HG03045 (cell line): ENCODE measurements around the gene DUSP3.
"Not testable (repeated sequence)": the region's sequence is repeated elsewhere in the genome, so short reads cannot be mapped to it uniquely, and the experiment has no call there.

ENCODE experiments used
- ATAC-seq: cut with Tn5 transposase; IDR thresholded peaks from one replicate; pipeline ENCODE4 v1.9.1; 2021; ENCODE audit warnings: mild to moderate bottlenecking, moderate library complexity; ENCODE audit not compliant: unreplicated experiment

Gene DUSP3

DNA sequence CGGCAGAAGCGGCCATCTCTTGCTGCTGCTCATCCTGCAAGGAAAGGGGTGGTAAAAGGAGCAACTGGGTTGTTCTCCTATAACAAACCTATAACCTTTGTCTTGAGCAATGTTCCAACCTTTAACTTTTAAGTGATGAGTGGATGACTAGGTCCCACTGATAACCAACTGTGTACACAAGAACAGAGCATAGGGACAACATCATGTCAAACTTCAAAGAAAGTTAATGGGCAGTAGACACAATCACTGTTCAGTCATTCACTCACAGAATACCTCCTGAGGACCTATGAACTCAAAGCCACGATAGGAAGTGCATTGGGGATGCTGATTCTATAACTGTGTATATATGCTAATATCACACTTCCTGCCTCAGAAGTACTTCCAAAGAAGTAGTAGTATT is 23.1 kb upstream of the DUSP3 start:
- no peak for ATAC-seq

DNA sequence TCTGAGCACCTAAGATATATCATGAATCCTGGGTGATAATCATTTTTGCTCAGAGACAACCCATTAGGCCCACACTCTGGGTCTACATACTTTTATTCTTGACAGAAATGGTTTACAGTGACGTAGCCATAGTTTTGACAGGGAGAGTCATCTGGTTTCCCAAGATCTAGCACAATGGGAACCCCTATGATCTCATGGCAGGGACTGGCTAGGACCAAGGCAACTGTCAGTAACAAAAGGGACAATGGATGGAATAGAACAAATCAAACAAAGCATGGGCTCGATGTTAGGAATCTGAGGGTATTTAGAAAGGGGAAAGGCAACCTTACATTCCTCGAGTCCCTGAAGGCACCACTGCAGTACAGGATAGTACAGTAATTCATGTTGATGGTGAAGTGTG is 22.0 kb upstream of the DUSP3 start:
- no peak for ATAC-seq

DNA sequence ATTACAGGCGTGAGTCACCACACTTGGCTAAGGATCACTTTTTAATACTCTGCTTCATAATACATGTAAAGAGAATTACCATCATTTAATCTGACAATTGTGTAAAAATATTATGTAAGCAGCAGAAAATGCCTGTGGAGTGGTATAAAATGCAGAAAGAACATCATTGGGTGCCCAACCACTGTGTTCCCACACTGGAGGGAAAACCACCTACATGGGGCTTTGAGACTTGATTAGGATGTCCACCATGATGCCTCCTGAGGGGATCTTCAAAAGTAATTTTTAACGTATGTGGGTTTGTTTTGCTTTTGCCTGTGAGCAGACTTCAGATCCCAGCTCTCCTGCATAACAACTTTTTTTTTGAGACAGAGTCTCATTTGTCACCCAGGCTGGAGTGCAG is 20.3 kb upstream of the DUSP3 start:
- no peak for ATAC-seq

DNA sequence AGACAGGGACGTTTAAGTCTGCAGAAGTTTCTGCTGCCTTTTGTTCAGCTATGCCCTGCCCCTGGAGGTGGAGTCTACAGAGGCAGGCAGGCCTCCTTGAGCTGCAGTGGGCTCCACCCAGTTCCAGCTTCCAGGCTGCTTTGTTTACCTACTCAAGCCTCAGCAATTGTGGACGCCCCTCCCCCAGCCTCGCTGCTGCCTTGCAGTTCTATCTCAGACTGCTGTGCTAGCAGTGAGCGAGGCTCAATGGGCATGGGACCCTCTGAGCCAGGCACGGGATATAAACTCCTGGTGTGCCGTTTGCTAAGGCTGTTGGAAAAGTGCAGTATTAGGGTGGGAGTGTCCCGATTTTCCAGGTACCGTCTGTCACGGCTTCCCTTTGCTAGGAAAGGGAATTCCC is 19.2 kb upstream of the DUSP3 start:
- ATAC-seq, result not testable (repeated sequence)

DNA sequence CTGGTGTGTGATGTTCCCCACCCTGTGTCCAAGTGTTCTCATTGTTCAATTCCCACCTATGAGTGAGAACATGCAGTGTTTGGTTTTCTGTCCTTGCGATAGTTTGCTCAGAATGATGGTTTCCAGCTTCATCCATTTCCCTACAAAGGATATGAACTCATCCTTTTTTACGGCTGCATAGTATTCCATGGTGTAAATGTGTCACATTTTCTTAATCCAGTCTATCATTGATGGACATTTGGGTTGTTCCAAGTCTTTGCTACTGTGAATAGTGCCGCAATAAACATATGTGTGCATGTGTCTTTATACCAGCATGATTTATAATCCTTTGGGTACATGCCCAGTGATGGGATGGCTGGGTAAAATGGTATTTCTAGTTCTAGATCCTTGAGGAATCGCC is 13.9 kb upstream of the DUSP3 start:
- ATAC-seq, result not testable (repeated sequence)

DNA sequence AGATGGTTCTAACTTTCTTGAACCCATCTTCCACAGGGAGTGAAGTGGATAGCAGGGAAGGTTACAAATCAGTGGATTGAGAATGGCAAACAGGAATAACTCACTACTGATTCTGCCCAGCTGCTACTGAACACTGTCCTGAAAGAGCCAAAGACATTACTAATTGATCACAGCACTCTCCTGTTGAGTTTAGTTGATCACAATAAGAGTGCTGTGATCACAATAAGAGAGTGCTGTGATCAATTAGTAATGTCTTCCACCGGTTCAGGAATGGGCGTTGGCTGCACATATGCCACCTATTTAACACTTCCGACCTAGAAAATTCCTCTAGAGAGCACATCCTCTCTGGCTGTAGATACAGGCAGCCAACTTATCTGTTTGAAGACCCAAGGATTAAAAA is 12.8 kb upstream of the DUSP3 start:
- ATAC-seq, result no peak

DNA sequence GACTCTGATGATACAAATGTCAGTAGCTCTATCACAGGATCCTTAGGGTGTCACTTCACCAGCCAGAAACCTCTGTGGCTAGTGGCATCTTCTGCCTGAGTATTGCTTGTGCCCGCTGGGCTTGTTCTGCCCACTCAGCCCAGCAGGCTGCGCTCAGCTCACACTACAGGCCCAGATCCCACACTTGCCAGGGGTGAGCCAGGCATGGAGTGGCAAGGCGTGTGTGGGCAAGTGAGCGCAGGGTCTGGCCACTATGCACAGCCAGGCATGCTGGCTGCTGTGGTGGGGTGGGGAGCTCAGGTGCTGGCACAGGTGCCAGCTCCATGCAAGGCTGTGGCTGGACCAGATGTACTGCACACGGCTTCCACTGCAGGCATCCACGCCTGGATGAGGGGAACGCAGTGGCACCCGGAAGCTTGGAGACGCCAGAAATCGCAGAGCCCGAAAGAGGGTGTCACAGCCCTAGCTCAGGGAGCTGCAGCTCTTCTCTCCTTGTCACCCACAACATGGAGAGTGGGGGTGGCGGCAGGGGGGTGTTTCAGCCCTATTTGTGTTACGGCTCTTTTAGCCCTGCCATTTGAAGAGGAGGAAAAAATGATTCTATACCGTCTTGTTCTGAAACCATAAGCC is 11.6 kb upstream of the DUSP3 start:
- no peak for ATAC-seq

DNA sequence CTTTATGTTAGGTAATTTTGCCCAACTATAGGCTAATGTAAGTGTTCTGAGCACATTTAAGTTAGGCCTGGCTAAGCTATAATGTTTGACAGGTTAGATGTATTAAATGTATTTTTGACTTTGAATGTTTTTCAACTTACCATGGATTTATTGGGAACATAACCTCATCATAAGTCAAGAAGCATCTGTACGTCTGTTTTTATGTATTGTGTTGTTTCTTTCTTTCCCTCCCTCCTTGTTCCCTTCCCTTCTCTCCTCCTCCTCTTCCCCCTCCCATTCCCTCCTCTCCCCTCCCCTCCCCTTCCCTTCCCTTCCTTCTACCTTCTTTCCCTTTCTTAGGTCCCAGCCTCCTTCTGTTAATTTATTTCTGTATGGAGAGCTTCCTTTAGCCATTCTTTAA is 10.7 kb upstream of the DUSP3 start:
- no peak for ATAC-seq

DNA sequence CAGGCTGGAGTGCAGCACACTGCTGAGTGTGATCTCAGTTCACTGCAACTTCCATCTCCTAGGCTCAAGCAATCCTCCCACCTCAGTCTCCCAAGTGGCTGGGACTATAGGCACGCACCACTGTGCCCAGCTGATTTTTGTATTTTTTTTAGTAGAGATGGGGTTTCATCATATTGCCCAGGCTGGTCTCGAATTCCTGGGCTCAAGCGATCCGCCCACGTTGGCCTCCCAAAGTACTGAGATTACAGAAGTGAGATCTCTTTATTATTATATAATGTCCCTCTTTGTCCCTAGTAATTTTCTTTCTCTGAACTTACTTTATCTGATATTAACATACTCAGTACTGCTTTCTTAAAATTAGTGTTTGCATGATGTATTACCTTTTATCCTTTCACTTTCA is 9.8 kb upstream of the DUSP3 start:
- ATAC-seq, result no peak

DNA sequence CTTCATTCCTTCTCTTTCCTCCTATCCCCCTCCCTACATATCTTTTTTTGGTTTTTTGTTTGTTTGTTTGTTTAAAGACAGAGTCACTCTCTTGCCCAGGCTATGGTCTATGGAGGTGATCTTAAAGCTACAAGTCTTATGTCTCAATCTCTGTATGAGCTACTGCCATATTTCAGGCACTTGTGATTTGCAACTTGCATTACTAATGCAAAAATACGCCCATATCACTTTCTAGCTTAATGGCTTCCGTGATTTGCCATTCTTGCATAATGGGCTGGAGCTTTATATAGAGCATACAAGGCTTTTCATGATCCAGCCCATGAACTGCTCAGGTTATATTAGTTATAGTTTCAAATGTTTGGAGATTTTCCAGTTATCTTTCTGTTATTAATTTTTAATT is 9.0 kb upstream of the DUSP3 start:
- no peak for ATAC-seq

DNA sequence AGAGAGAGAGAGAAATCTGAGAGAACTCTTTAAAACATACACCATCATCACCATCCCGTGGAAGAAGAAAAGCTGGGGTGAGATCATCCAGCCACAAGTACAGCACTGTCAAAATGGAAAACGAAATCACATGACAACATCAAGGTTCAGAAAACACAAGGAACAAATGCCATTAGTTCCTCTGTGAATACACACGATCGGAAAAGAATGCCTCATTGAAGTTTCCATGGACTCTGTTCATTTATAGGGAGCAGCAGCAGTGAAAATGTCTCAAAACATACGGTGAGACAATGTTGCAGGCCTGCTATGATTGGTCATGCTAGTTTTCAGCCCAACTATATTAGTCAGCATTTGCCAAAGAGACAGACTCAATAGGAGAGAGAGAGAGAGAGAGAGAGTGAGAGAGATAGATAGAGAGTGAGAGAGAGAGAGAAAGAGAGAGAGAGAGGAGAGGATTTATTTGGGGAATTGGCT is 5.9 kb upstream of the DUSP3 start:
- ATAC-seq, result no peak

DNA sequence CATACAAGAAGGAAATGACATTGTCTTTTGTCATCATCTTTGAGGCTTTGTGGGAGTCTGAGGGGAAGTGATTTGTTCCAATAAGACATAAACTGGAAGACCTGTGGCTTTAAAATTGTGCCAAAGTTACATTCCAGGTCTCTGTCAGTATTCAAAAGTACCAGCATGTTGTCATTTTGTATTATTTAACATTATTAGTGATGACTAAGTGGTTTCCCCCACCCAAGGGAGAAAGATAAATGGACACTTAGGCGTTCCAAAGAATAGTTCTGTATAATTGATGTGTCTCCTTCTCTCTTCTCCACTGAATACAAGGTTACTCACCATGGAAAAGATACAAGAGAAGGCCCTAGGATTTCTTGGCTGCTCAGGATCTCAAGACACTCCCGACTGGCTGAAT is 5.3 kb upstream of the DUSP3 start:
- no peak for ATAC-seq

DNA sequence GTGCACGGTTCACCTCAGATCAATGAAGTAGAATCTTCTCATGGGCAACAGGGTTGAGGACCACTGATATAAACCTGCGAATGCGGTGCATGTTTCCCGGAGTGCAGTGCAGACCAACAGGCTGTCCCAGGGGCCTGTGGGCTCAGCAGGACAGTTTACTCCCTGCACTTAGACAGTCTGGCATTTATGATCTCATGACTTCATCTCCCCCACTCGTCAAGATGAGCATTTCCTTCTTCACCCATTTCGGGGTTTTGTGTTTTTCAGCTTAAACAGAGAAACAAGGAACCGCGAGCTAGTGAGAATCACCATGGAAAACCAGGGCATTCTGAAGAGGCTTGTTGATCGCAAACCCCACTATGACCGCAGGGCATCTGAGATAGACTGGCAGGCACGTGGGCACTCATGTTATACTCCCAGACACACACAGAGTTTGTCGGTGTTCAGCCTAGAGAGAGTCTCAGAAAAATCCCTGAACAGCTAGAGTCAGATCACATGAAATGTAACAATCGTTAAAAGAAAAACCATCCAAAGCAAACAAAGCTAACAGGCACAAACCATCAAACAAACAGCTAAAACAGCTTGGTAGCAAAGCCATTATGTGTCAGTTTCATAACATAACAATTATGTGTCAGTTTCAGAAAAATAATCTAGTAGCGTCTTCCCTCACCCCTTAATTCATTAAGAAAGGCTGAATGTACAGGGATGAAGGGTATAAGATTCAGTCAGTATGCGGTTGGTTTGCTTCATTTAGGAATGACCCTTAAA is 4.3 kb upstream of the DUSP3 start:
- ATAC-seq, result no peak

DNA sequence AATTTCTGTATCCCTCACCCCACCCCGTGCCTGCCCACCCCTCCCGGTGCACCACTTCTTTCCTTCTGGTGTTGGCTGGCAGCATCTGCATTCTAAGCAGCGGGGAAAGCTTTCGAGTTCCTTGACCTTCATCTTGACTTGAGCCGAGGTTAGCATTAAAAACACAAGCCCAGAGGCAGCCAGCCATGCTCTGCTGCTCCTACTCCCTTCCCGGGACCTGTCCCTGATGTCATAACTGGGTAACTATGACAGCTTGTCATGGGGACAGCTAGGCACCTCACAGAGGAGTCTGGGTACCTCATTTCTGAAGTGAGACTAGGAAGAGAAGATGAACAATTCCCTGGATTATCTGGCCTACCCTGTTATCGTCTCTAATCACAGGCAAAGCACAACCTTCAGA is 1.4 kb upstream of the DUSP3 start, which contains the start of gene CFAP97D1:
TSS of gene CFAP97D1 (plus strand) at position 301 of the 400 bp plus-strand sequence. CDS start at position 329, 28 bp downstream.
- no peak for ATAC-seq

DNA sequence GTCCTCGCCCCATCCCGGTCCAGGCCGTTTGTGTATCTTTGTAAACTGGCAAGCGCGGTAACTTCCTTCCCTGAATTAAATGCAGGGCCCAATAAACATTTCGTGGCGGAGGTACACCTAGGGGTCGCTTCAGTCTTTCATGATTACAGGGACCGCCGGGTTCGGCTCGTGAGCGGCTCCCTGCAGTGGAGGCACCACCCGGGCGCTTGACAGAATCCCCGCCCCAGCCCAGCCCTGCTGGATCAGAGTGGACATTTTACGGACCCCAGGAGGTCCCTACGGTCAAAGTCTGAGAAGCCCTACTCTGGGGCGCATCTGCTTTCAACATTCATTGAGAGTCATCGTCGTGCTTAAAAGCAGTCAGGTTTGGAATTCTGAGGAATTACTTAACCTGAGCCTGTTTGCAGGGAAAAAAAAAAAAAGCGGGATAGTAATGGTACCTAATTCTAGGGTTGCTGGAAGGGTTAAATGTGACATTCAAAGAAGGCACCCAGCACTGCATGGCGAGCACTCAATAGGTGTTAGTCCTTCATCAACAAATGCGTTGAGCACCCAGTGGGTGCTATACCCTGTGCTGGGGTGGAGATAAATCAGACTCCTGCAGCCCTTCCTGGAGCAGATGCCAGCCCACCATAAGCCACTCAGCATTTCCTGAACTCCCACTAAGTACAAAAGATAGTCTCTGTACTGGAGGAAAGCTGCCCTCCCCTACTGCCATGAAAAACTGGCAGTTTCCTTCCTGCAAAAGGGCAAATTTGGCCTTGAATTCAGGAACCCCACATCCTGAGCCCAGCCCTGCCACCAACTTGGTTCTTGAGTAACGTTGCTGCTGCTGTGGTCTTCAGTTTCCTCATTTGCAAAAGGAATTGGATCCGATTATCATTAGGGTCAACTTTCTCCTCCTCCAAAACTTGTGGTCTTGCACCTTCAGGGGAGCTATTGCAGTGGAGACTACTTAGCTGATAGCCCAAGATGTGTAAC is 658 bp upstream of the DUSP3 start:
- no peak for ATAC-seq

DNA sequence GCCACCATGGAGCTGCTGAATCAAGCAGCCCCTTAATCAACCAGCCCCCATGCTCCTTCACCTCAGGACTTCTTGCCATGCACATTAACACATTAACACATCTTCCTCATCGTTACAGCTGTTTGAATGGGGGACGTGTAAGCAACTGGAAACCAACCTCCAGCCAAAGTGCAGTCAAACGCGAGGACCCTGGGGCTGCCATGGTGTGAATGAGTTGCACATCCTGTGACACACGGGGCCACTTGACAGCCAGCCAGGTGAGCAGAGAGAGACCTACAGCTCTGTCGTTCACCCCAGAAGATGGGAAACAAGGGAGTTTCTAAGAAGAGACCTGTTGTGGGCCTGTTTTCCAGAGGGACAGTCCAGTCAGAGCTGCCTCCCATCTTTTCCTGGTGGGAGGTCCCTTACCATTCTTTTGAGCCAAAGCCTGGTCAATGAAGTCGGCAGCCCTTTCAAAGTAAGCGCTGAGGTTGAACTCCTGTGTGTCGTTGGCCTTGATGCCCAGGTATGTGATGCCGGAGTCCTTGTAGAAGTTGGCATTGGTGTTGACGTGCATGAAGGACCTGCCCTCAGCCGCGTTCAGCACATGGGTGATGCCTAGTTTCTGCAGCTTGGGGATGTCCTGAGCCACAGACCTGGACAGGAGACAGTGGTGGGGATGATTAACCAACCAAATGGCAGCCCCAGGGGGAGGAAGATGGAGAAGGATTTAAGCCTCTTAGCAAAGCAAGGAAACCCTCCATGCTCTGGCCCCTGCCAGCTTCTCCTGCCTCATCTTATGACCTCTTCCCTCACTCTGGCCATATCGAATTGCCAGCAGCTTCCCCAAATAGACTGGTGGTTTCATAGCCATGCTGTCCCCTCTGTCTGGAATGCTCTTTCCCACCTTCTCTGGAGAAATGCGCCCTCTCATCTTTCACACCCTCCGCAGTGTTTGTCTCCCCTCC is 4.2 kb downstream of the DUSP3 start:
- no peak for ATAC-seq

DNA sequence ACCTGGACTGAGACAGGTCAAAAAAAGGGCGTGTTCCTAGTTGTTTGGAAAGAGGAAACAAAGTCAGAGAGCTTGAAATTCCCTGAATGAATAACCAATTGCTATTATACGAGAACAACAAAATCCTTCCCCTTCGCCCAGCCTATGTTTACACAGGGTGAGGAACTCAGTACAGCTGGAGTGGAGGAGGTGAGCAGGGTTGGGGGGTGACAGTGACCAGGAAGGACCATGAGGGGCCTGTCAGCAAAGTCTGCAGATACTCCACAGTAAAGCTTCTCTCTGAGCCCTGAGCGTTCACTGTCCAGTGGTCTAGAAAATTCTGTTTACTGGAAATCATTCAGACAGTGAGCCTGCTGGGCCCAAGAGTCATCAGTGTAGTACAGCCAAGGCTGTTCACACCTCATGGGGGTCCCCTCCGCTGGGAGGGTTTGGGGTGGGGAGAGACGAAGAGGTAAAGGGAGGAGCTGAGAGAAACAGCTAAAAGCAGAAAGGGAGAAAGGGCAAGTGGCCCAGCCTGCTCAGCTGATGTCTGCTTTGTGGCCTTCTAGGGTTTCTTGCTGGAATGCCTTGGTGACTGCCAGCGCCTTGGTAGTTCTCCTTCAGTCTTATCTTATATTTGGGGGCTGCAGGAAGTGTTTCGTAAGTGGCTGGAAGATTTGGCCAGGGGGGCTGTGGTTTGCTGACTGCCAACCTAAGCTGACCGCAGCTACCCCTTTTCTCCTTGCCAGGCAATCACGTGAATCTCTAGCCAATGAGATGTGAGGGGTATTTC is 5.7 kb downstream of the DUSP3 start:
- no peak for ATAC-seq

DNA sequence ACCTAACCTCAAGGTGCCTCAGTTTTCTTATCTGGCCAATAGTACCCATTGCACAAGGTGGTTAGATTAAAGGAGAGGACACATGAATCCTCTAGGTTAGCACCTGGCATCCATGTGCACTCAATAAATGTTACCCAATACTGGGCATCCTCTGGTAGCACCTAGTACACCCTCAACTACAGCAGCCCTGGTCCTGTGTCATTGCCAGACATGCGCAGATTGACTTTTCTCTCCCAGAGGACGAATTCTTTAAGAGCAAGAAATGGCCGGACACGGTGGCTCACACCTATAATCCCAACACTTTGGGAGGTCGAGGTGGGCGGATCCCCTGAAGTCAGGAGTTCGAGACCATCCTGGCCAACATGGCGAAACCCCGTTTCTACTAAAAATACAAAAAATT is 7.3 kb downstream of the DUSP3 start:
- ATAC-seq, result no peak

DNA sequence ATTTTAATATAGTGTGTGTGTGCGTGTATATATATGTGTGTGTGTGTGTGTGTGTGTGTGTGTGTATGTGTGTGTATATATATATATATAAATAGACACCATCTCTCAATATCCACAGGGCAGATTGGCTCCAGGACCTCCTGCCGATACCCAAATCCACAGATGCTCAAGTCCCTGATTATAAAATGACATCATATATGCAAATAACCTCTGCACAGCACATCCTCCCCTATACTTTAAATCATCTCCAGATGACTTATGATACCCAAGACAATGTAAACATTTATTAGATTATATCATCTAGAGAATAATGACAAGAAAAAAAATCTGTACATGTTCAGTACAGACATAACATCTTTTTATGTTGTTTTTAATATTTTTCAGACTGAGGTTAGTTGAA is 7.8 kb downstream of the DUSP3 start:
- no peak for ATAC-seq

DNA sequence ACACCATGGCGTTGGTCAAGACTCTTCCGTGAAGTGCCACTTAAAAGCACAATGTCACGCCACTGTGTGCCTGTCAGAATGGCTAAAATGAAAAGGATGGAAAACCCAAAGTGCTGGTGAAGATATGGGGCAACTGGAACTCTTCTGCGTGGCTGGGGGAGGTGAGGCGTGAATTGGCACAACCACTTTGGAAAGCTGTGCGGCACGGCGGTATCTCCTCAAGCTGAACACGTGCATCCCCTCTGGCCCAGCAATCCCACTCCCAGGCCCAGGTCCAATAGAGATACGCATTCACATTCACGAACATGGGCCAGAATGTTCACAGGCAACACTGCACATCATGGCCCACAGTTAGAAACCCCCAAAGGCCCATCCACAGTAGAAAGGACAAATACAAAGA is 8.9 kb downstream of the DUSP3 start:
- no peak for ATAC-seq
